GM12875 (cell line): ENCODE results near the gene MTMR12.

Experiments
- H3K4me3 ChIP-seq: one replicate; pipeline ENCODE4 v1.5.1; 2011; ENCODE audit warnings: low read depth, low read length, control low read depth
- CTCF ChIP-seq: IDR thresholded peaks from 2 replicates; pipeline ENCODE4 v1.5.1; 2011; ENCODE audit warnings: low read depth, mild to moderate bottlenecking, control low read depth, inconsistent platforms, low read length, moderate library complexity, borderline replicate concordance; ENCODE audit not compliant: insufficient read depth

MTMR12 gene

DNA sequence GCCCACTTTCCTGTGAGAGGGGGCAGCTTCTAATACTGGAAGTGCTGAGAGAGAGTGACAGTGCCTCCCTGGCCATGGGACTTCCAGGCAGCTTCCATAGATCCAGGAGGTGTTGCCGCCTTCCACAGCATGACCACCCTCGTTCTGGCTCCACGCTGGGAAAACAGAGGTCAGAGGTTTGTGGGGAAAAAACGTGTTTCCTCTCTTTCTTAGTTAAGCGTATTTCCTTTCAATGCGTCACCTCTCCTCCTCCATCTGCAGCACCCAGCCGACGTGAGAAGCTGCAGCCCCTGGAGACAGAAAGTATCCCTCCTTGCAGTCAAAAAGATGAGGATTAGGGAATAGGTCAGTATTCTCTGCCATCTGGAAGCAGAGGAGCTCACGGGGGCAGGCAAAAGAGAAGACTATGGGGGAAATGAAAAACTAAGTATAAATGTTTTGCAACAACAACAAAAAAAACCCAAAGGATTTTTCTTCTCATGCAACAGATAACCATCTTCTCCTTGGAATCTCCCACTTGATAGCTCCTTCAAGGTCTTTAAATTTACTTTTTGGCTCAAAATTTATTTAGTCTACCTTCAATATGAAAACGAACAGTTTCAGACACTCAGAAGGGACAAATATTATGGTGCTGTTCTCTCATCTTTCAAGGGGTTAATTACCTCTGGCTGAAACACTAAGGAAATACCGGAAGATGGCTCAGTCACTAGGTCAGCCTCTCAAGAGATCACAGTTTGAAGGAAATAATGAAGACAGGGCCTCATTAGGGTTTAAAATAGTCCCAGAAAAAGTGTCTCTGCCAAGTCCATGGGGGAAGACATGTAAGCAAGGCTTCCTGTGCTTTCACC lies 38.0 kb downstream of the MTMR12 start:
- no peak overlapping the region for H3K4me3 ChIP-seq
- no peak for TF ChIP-seq CTCF

DNA sequence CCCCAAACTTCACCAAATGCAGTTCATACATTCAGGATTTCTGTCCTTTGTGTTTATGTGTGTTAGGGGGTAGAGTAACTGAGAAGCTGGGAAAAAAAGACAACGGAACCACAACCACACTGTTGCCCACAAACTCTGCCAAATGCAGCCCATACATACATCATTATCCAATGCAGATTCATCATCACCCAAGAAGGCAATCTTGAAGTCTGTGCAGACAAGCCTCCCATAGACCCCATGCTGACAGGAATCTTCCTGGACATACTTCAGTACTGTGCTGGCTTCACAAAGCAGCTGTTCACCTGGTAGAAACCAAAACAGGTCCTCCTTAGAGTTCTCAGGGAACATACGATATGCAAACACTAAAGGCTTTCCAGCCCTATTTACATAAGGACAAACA lies 38.9 kb downstream of the MTMR12 start:
- H3K4me3 ChIP-seq: no peak overlapping the region
- no peak for TF ChIP-seq CTCF

- no peak for TF ChIP-seq CTCF
- H3K4me3 ChIP-seq: no peak overlapping the region
These were observed 40.0 kb downstream of the MTMR12 start for GRCh38 chr5:32272746-32273145.

- no peak for TF ChIP-seq CTCF
- no peak overlapping the region for H3K4me3 ChIP-seq
These were observed 41.8 kb downstream of the MTMR12 start for GRCh38 chr5:32270946-32271345.

DNA sequence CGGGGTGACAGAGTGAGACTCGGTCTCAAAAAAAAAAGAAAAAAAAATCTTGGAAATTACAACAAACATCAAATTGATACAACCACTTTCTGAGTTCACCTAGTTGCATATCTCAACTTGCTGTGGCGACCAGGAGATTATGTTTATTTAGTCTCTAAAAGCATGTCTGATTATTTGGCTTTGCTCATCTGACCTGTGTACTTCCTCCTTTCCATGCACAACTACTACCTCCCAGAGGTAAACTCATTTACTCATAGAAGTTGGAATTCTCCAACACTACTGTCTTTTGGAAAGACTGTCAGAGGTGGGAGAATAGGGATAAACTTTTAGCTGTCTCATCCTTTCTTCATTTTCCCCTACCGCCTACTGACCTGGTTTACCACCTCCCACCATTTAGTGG lies 42.6 kb downstream of the MTMR12 start:
- TF ChIP-seq CTCF: no peak
- no peak overlapping the region for H3K4me3 ChIP-seq

DNA sequence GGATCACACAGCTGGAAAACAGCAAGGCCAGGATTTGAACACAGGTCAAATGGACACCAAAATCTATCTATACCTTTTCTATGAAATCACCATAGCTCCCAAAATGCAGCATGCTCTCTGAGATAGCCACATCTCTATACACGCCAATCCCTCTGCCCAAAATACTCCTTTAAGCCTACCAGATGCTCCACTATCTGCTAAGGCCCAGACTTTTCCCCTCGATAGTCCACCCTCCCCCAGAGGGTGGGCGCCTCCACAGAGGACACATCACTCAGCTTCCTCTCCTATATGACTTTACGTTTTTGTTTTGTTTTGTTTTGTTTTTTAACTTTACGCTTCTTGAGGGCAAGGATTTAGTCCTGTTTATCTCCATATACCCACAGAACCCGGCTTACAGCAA lies 46.8 kb downstream of the MTMR12 start:
- no peak for TF ChIP-seq CTCF
- H3K4me3 ChIP-seq: no peak overlapping the region

- H3K4me3 ChIP-seq: no peak overlapping the region
- TF ChIP-seq CTCF: no peak
These were observed 47.7 kb downstream of the MTMR12 start for GRCh38 chr5:32264957-32265572.
